Non-pigmented ciliary epithelial cell (primary cell): ENCODE data around the gene COL6A3.
"Not testable (repeated sequence)": the region's sequence is repeated elsewhere in the genome, so short reads cannot be mapped to it uniquely, and the experiment has no call there.

ENCODE experiments used
- DNase-seq: peaks from one replicate; pipeline ENCODE4 v3.0.0-alpha.2; 2010; ENCODE audit warnings: low read depth

The COL6A3 gene

GRCh38 chr2:237379636-237380035 lies 34.3 kb downstream of the COL6A3 start:
- no peak for DNase-seq

GRCh38 chr2:237378650-237379049 lies 35.3 kb downstream of the COL6A3 start:
- DNase-seq = no peak

DNA sequence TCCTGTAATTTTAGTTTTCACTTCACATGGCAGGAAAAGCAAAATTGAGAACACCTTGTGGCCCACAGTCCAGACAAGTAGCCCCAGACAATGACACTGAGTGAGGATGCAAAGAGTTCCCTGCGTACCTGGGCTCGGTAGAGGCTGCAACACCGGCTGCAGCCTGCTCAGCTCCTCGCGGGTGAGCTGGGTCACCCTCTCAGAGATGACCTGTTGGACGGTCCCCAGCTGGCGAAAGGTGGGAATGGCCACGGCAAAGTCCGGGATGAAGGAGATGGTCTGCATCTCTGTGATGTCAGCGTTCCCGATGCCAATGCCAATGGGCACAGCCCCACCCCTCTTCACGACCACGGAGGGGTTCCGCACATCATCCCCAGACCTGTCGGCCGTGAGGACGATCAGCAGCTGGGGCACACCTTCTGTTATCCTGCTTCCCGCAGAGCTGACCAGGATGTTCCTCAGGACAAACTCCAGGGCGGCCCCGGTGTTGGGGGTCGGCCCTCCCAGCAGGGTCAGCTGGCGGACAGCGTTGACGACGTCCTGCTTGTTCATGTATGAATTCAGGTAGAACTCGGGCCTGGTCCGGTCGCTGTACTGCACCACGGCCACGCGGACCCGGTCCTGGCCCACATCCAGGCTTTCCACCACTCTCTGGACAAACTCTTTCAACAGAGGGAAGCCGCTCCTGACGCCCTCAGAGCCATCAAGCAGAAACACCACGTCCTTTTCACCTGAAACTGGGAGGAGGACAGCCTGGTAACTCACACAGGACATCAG lies 39.5 kb downstream of the COL6A3 start:
- no peak for DNase-seq

- DNase-seq = no peak
Observed at GRCh38 chr2:237371856-237372255, 42.1 kb downstream of the COL6A3 start.

DNA sequence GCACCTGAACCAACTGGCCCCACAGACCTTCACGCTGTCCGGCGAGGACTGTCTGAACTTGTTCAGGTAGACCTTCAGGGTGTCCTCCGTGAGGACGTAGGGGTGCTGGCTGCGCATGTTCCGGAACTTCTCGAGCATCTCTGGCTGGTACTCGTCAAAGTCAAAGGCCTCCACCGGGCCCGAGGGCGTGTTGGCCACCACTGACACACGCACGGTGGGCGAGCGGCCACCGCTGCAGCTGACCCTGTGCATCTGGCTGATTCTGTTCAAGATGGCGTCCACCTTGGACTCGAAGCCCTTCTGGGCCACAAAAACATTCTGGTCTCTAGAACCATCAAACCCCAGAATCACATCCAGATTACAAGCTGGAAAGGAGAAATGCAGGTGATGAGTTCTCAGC lies 48.3 kb downstream of the COL6A3 start:
- DNase-seq = no peak

GRCh38 chr2:237364655-237365054 lies 49.3 kb downstream of the COL6A3 start:
- no peak for DNase-seq

GRCh38 chr2:237361194-237362004 lies 52.6 kb downstream of the COL6A3 start:
- DNase-seq = no peak

DNA sequence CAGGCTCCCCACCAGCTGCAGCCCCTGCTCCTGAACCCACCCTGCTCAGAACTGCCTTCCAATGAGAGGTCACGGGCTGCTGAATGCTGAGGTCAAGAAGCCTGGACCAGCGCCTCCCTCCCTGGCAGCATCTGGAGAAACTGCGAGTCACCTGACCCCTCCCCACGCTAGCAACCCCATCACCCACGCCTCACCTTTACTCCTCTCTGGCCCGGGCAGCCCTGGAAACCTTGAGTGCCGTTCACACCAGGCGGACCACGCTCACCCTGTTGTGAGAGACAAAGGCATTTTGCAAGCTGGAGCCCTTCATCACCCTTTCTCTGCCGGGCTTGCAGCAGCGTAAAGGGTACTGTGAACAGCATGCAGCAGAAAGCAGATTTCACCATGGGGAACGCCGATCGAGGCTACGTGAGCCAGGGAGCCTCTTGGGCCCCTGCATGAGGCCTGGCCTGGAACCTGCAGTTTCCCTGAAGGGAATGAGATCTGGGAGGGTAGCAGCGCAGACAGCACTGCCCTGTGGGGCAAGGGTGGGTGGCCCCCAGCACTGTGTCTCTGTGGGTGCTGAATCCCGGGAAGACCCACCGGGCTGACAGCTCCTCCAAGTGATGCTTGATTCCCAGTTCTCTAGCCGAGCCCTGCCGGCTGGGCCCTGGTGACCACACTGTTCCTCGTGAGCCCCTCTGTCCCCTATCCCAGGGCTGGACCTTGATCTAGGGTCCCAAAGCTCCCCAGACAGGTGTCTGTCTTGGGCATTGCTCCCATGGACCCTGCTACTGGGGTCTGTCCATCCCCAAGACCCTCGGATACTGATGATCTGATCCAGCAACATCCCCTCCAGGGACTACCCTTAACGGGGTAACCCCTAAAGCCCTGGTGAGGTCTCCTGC lies 53.8 kb downstream of the COL6A3 start:
- DNase-seq = no peak

DNA sequence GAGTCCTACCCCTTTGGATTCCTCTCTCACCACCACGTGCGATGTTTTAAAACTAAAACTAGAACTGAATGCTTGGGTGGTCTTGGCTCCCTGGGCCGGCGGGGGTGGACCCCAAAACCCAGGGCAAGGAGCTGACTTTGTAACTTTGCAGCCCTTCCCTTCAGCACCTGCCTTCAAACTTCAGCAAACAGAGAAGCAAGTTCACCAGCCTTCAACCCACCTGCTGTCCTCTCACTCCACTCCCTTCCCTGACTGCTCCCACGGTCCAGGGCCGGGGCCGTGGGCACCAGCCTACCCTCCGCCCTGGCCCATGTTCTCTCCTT lies 54.5 kb downstream of the COL6A3 start:
- DNase-seq = no peak

DNA sequence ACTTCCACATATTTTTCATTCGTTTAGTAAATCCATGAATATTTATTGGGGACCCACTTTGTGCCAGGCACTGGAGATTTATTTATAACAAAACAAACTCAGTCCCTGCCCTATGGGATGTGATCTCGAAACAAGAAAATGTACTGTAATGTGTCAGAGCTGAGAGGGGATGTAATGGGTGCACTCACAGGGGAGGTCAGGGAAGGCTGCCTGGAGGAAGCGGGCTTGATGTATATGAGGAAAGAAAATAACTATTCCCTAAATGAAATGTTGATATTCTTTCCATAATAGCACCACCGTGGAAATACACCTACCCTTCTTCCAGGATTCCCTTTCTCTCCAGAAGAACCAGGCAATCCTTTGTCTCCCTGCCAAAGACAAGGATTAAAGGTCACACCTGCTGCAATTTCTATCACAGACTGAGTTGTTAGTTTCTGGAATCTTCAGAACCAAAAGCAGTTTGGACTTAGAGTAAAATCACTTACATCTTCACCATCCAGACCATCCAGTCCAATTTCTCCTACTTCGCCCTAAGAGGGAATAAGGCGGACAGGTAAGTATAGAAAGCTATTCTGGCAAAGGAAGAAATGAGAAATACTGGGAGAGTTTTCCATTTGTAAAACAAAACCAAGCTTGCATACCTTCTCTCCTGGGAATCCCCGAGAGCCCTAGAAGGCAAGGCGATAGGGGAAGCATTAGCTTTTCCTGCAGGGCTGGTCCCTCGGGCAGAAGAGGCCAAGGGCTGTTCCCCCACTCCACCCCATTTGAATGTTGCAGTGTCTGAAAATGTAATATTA lies 55.0 kb downstream of the COL6A3 start:
- no peak for DNase-seq

GRCh38 chr2:237355701-237356100 lies 58.3 kb downstream of the COL6A3 start:
- no peak for DNase-seq

GRCh38 chr2:237354892-237355291 lies 59.1 kb downstream of the COL6A3 start:
- no peak for DNase-seq

- DNase-seq = not testable (repeated sequence)
Observed at GRCh38 chr2:237354172-237354571, 59.8 kb downstream of the COL6A3 start.

- DNase-seq = no peak
Observed at GRCh38 chr2:237353215-237353614, 60.7 kb downstream of the COL6A3 start.

GRCh38 chr2:237352279-237352845 lies 61.6 kb downstream of the COL6A3 start:
- DNase-seq = no peak

DNA sequence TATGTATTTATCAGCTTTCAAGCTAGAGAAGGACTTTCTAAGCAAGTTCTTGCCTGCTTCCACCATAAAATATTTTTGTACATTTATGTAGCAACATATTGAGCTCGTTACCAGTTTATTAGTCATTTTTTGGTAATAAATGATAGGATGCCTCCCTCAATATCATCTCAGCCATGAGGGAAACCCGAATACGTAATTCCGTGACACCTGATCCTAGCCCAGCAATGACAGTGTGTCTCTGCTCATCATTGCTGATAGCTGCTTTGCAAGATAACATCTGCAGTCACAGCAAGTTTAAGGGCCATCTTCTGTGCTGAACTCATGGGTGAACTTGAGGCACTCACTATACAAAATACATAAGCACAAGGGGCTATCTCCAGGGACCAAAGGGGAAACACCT lies 62.2 kb downstream of the COL6A3 start:
- DNase-seq = no peak

- no peak for DNase-seq
Observed at GRCh38 chr2:237351046-237351445, 62.9 kb downstream of the COL6A3 start.

DNA sequence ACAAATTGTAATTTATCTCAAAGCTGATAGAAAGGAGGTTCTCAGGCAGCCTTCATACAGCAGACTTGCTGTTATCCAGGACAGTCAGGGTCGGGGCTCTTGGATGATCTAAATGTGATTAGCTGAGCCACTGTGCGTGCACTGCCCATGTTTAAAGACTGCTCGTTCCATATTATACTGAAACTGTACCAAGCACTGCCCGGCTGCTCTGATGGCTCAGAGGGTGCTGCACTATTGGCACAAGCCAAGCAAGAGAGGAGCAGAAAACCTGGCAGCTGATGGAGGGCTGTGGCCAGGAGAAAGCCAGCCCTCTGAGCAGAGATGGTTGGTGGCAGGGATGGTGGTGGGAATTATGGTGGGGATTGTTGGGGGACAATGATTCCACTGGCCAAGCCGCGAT lies 63.4 kb downstream of the COL6A3 start:
- DNase-seq = no peak

DNA sequence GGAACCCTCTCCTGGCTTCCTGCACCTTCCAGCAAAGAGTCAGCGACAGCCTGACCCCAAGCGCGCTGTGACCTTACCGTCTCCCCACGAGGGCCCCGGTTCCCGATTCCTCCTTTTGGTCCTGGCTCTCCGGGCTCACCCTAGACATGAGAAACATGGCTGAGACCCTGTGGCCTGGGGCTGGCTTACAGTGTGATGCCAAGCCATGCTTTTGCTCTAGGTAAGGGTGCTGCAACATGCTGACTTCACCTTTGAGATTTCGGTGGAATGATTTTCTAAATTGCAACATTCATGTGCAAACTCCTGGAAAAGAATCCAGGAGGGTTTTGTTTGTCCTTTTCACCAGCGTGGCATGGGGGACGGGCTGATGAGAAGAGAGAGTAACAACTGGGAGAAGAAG lies 63.9 kb downstream of the COL6A3 start:
- DNase-seq = no peak

- no peak for DNase-seq
Observed at GRCh38 chr2:237348281-237348865, 65.6 kb downstream of the COL6A3 start.
